Fibroblast of lung (primary cell): ENCODE results near the gene MDFI.

ENCODE experiments used
- EZH2 ChIP-seq: IDR thresholded peaks from 2 replicates; pipeline ENCODE4 v1.5.1; 2012; ENCODE audit warnings: low read length, control low read depth, mild to moderate bottlenecking; ENCODE audit errors: missing control alignments
- TF ChIP-seq, protein P1 (sequence below), 2 donors: IDR thresholded peaks in 1 of 2; conservative IDR thresholded peaks in 1 of 2; 1 replicate in 1 of 2; 2 replicates in 1 of 2; pipeline ENCODE4 v1.5.1; 2011 to 2012; ENCODE audit warnings: low read length in 2 of 2, control low read depth in 1 of 2, inconsistent platforms in 1 of 2, low read depth in 1 of 2, mild to moderate bottlenecking in 1 of 2

DNA sequence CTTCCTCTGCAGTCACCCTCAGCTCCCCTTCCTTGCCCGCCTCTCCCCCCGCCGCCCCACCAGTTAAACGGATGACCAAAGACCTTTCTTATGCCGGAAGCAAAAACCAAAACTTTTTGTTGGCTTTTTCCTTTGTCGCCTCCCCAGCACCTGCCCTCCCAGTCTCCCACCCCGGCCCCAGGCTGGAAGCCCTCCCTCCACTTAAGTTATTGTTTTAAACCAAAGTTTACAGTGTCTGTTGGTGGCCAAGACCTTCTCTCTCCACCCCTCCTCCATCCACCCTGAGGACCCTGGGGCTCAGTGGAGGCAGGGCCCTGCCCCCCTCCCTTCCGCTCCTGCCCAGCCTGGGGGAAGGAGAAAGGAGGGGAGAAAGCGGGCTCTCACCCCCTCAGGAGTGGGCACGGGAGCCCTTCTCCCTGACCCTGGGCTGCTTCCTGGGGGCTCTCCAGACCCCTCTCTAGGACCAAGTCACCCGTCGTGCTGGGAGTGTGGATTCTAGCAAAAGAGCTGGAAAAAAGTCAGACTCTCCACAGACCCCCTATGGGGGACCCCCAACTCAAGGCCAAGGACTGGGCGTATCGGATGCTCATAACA is 38.3 kb upstream of the MDFI start:
- TF ChIP-seq, protein P1, sequence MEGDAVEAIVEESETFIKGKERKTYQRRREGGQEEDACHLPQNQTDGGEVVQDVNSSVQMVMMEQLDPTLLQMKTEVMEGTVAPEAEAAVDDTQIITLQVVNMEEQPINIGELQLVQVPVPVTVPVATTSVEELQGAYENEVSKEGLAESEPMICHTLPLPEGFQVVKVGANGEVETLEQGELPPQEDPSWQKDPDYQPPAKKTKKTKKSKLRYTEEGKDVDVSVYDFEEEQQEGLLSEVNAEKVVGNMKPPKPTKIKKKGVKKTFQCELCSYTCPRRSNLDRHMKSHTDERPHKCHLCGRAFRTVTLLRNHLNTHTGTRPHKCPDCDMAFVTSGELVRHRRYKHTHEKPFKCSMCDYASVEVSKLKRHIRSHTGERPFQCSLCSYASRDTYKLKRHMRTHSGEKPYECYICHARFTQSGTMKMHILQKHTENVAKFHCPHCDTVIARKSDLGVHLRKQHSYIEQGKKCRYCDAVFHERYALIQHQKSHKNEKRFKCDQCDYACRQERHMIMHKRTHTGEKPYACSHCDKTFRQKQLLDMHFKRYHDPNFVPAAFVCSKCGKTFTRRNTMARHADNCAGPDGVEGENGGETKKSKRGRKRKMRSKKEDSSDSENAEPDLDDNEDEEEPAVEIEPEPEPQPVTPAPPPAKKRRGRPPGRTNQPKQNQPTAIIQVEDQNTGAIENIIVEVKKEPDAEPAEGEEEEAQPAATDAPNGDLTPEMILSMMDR (conservative IDR thresholded peaks at IDR 0.05 in 1 of 2, IDR thresholded peaks at IDR 0.05 in 1 of 2; ENCODE audit: low read depth in 1 of 2, low read length in 2 of 2): no peak
- TF ChIP-seq EZH2: no peak
